ENCODE data around the gene CALU.

The CALU gene

GRCh38 chr7:128739048-128739962 is at the start of gene CALU:
Gene CALU, plus strand, starts transcription at chr7:128739359. Its CDS starts 9,225 bp downstream, at chr7:128748584.
- Histone ChIP-seq H3K36me3 (ENCODE audit: control insufficient read depth in 2 of 2, insufficient read depth in 1 of 2, low read length in 2 of 2) (no peaks in the 10 kb centered on the region), H3K9me3 (ENCODE audit: control insufficient read depth, insufficient read depth, low read depth, low read length) (no peaks in the 10 kb centered on the region), H3K4me3 (ENCODE audit: low read depth, low read length) (peak within 1 kb of the TSS; percentile 89), H3K4me1 (ENCODE audit: control insufficient read depth, insufficient read depth, low read length) (peaks cover 3% of the 10 kb centered on the region; the same call in 1 of the 2 replicates), H3K27ac (ENCODE audit: extremely low read depth, low read depth, low read length) (peak within 1 kb of the TSS; percentile 62)
- CTCF ChIA-PET: interaction anchor here (0.6 to 2.0 kb wide), 7 partner anchors 9 to 74 kb away, joined by 3 to 5 read pairs (median 3); no protein-coding TSS in a partner anchor
- POLR2A ChIA-PET: interaction anchor here (0.8 to 2.3 kb wide), 9 partner anchors 9 to 316 kb away, joined by 3 to 8 read pairs (median 5); partner anchors contain the start of genes ATP6V1F, CCDC136 and TNPO3
- TF ChIP-seq ZNF354C (tag by site-specific recombination; IDR thresholded peaks at IDR 0.05; ENCODE audit: borderline replicate concordance, low read depth): no peak
- TF ChIP-seq TCF7L2 (IDR thresholded peaks at IDR 0.05; ENCODE audit: borderline replicate concordance, low read depth, low read length): no peak
- no peak for TF ChIP-seq TSHZ1 (tag by site-specific recombination; IDR thresholded peaks at IDR 0.05; ENCODE audit: borderline replicate concordance)
- peak; percentile 32; the same call in 1 of the 2 replicates for TF ChIP-seq ZBTB17 (tag by site-specific recombination; IDR thresholded peaks at IDR 0.05)
- no peak for TF ChIP-seq ZBTB49 (tag by site-specific recombination; IDR thresholded peaks at IDR 0.05; ENCODE audit: low read depth)
- TF ChIP-seq, protein P1, sequence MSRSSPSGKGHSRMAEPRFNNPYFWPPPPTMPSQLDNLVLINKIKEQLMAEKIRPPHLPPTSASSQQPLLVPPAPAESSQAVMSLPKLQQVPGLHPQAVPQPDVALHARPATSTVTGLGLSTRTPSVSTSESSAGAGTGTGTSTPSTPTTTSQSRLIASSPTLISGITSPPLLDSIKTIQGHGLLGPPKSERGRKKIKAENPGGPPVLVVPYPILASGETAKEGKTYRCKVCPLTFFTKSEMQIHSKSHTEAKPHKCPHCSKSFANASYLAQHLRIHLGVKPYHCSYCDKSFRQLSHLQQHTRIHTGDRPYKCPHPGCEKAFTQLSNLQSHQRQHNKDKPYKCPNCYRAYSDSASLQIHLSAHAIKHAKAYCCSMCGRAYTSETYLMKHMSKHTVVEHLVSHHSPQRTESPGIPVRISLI (tag by site-specific recombination; IDR thresholded peaks at IDR 0.05): no peak
- TF ChIP-seq ZNF146 (tag by site-specific recombination; IDR thresholded peaks at IDR 0.05): no peak
- no peak for TF ChIP-seq SCRT1 (tag by site-specific recombination; IDR thresholded peaks at IDR 0.05; ENCODE audit: borderline replicate concordance)
- no peak for TF ChIP-seq ZNF394 (tag by site-specific recombination; IDR thresholded peaks at IDR 0.05; ENCODE audit: borderline replicate concordance)
- no peak for TF ChIP-seq ZNF701 (tag by site-specific recombination; IDR thresholded peaks at IDR 0.05)
- no peak for TF ChIP-seq ZBTB21 (tag by site-specific recombination; IDR thresholded peaks at IDR 0.05)
- TF ChIP-seq, protein P2, sequence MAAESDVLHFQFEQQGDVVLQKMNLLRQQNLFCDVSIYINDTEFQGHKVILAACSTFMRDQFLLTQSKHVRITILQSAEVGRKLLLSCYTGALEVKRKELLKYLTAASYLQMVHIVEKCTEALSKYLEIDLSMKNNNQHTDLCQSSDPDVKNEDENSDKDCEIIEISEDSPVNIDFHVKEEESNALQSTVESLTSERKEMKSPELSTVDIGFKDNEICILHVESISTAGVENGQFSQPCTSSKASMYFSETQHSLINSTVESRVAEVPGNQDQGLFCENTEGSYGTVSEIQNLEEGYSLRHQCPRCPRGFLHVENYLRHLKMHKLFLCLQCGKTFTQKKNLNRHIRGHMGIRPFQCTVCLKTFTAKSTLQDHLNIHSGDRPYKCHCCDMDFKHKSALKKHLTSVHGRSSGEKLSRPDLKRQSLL (tag by site-specific recombination; IDR thresholded peaks at IDR 0.05): 0 out of 2 replicates have a peak, but pooled peaks have one; percentile 8
- no peak for TF ChIP-seq ZNF404 (tag by site-specific recombination; IDR thresholded peaks at IDR 0.05)
- TF ChIP-seq ZSCAN30 (tag by site-specific recombination; IDR thresholded peaks at IDR 0.05): peak; percentile 59
- TF ChIP-seq ZBTB26 (tag by site-specific recombination; optimal IDR thresholded peaks at IDR 0.05): peak; percentile 96
- peak; percentile 76; the same call in 1 of the 2 replicates for TF ChIP-seq ELK4 (IDR thresholded peaks at IDR 0.05; ENCODE audit: borderline replicate concordance, low read depth, low read length)
- TF ChIP-seq ZNF843 (tag by site-specific recombination; IDR thresholded peaks at IDR 0.05): 0 out of 2 replicates have a peak, but pooled peaks have one; percentile 21
- no peak for TF ChIP-seq SETDB1 (IDR thresholded peaks at IDR 0.05; ENCODE audit: insufficient read length, low read length)
- TF ChIP-seq MZF1 (tag by site-specific recombination; IDR thresholded peaks at IDR 0.05; ENCODE audit: borderline replicate concordance): no peak
- no peak for TF ChIP-seq ZNF366 (tag by site-specific recombination; conservative IDR thresholded peaks at IDR 0.05)
- no peak for TF ChIP-seq ZNF280D (tag by site-specific recombination; IDR thresholded peaks at IDR 0.05)
